Caco-2 (cell line): Measurements from ENCODE around the gene MUC13. TPM values are rescaled to one million over a fixed set of nuclear protein-coding genes. Genes with fewer than 3 reads are reported as not detected.

Experiments used
- BruUV-seq: library from RNA; stranded (reverse); fragments of 400-500 nt; replicated peaks from 2 replicates; lab custom pipeline; 2021; lab: Mats Ljungman, UMichigan
- CTCF ChIA-PET: fragments of 300-600 bp; sonication (Branson Sonifier 250); formaldehyde crosslinking; loops from one replicate; lab custom pipeline; 2022; ENCODE audit warnings: antibody characterized with exemption; lab: Charles Lee
- POLR2A ChIA-PET: fragments of 300-600 bp; sonication (Branson Sonifier 250); formaldehyde crosslinking; loops from one replicate; lab custom pipeline; 2022; ENCODE audit warnings: antibody characterized with exemption; lab: Charles Lee
- DNase-seq, 2 experiments: peaks; one replicate each; pipeline versions ENCODE4 v3.0.0 to v3.0.0-alpha.2; 2020 to 2022
- H3K27me3 ChIP-seq: replicated peaks from 2 replicates; pipeline ENCODE4 v1.6.0; 2011; ENCODE audit warnings: low read length; ENCODE audit not compliant: control insufficient read depth, insufficient read depth
- H3K36me3 ChIP-seq: 2 replicates; pipeline ENCODE4 v1.5.1; 2011; ENCODE audit warnings: low read length; ENCODE audit not compliant: control insufficient read depth, insufficient read depth
- H3K4me1 ChIP-seq: fragments of 250-450 bp; sonication (Bioruptor Pico); 2 replicates; pipeline ENCODE4 v1.5.1; 2020; ENCODE audit warnings: mild to moderate bottlenecking
- H3K4me3 ChIP-seq: 2 replicates; pipeline ENCODE4 v1.5.1; 2011; ENCODE audit warnings: low read depth, mild to moderate bottlenecking, control low read depth, low read length
- H3K9me3 ChIP-seq: fragments of 250-450 bp; sonication (Bioruptor Pico); 2 replicates; pipeline ENCODE4 v1.5.1; 2020; ENCODE audit warnings: mild to moderate bottlenecking, moderate library complexity
- H3K27ac Mint-ChIP-seq: one replicate; pipeline ENCODE4 v1.8.0; 2022; ENCODE audit warnings: mixed read lengths; ENCODE audit not compliant: unreplicated experiment
- H3K27me3 Mint-ChIP-seq: one replicate; pipeline ENCODE4 v1.8.0; 2022; ENCODE audit warnings: mixed read lengths; ENCODE audit not compliant: insufficient read depth, unreplicated experiment
- H3K36me3 Mint-ChIP-seq: one replicate; pipeline ENCODE4 v1.8.0; 2022; ENCODE audit warnings: mild to moderate bottlenecking, mixed read lengths; ENCODE audit not compliant: insufficient read depth, unreplicated experiment
- H3K4me1 Mint-ChIP-seq: one replicate; pipeline ENCODE4 v1.8.0; 2022; ENCODE audit warnings: low read depth, mixed read lengths; ENCODE audit not compliant: unreplicated experiment
- H3K4me3 Mint-ChIP-seq: one replicate; pipeline ENCODE4 v1.8.0; 2022; ENCODE audit warnings: mild to moderate bottlenecking, moderate library complexity, mixed read lengths; ENCODE audit not compliant: unreplicated experiment
- H3K9me3 Mint-ChIP-seq: one replicate; pipeline ENCODE4 v1.8.0; 2022; ENCODE audit warnings: mixed read lengths; ENCODE audit not compliant: unreplicated experiment
- intact Hi-C: fragments of 100-400 bp; cut with micrococcal nuclease; formaldehyde crosslinking; loops from one replicate; pipeline ENCODE4 v1.10.0; 2022; ENCODE audit not compliant: unreplicated experiment
- total RNA-seq: library from RNA; stranded (reverse); gene quantifications from 2 replicates; pipeline ENCODE4 v1.2.3, GENCODE V29; 2022
- TF ChIP-seq, protein P1 (sequence below), 2 experiments: fragments of 200-600 bp in 1 of 2; IDR thresholded peaks; 1 replicate in 1 of 2; 2 replicates in 1 of 2; pipeline versions ENCODE4 v1.5.1 to v1.8.0; 2011 to 2022; ENCODE audit warnings: antibody characterized with exemption in 1 of 2, control low read depth in 1 of 2, inconsistent platforms in 1 of 2, low read depth in 1 of 2, low read length in 1 of 2, mild to moderate bottlenecking in 1 of 2, moderate library complexity in 1 of 2; ENCODE audit not compliant: insufficient read depth in 1 of 2, severe bottlenecking in 1 of 2, unreplicated experiment in 1 of 2

MUC13 gene
- total RNA-seq, 1 experiment from 2014 or later: 3.5 TPM

DNA sequence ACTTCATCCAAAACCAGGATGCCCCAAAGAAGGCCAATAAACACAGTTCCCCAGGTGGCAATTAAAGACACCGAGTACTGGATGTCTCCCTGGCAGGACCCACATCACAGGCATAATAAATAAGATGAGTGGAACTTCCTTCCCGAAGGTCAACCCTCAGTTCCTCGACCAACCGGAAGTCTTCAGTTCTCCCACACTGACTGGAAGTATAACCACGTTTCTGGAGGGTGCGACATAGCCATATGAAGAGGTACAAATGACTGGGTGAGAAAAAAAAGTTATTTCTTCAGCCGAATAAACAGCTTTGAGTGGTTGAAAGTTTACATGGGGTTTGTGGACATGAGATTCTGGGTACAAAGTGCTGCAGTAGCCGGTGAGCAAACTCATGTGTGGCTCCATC is 34.6 kb upstream of the MUC13 start:
- H3K27me3 ChIP-seq: no peaks in the 10 kb centered on the region
- CTCF ChIA-PET: no interaction called here
- Mint-ChIP-seq H3K4me1 (no peaks in the 10 kb centered on the region), H3K9me3 (no peaks in the 10 kb centered on the region), H3K27me3 (no peaks in the 10 kb centered on the region), H3K27ac (no peak overlapping the region), H3K36me3 (peaks cover 70% of the 10 kb centered on the region), H3K4me3 (no peak overlapping the region)
- TSS peak; percentile 14 for BruUV-seq
- no peak for DNase-seq
- no peaks in the 10 kb centered on the region for H3K36me3 ChIP-seq
- peaks cover 20% of the 10 kb centered on the region for H3K4me1 ChIP-seq
- intact Hi-C loops: no loop called here
- no peaks in the 10 kb centered on the region for H3K9me3 ChIP-seq
- POLR2A ChIA-PET: no interaction called here
- TF ChIP-seq, protein P1, sequence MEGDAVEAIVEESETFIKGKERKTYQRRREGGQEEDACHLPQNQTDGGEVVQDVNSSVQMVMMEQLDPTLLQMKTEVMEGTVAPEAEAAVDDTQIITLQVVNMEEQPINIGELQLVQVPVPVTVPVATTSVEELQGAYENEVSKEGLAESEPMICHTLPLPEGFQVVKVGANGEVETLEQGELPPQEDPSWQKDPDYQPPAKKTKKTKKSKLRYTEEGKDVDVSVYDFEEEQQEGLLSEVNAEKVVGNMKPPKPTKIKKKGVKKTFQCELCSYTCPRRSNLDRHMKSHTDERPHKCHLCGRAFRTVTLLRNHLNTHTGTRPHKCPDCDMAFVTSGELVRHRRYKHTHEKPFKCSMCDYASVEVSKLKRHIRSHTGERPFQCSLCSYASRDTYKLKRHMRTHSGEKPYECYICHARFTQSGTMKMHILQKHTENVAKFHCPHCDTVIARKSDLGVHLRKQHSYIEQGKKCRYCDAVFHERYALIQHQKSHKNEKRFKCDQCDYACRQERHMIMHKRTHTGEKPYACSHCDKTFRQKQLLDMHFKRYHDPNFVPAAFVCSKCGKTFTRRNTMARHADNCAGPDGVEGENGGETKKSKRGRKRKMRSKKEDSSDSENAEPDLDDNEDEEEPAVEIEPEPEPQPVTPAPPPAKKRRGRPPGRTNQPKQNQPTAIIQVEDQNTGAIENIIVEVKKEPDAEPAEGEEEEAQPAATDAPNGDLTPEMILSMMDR (IDR thresholded peaks at IDR 0.05; ENCODE audit: insufficient read depth in 1 of 2, low read depth in 1 of 2, low read length in 1 of 2, severe bottlenecking in 1 of 2, unreplicated experiment in 1 of 2): no peak
- H3K4me3 ChIP-seq: no peak overlapping the region

DNA sequence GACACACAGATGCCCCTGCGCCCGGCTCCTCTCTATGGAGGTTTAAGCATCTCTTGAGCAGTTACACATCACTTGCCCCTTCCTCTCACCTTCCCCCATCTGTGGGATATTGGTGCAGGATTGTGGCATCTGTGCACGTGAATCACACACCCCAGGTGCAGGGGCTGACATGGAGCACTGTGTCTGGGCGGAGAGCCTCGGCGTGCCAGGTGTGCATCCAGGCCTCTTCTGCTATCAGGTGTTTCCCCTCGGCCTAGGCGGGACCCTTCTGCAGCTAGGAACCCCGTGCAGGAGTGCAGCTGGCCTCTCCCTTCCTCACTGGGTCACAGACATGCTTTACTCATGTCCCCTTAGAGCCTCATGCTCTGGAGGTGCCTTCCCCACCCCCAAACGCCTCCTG is 33.4 kb upstream of the MUC13 start:
- Mint-ChIP-seq H3K4me3 (no peak overlapping the region), H3K36me3 (peaks cover 60% of the 10 kb centered on the region), H3K27ac (no peak overlapping the region), H3K9me3 (no peaks in the 10 kb centered on the region), H3K27me3 (no peaks in the 10 kb centered on the region), H3K4me1 (no peaks in the 10 kb centered on the region)
- ChIA-PET POLR2A (no interaction called here), CTCF (no interaction called here)
- no peaks in the 10 kb centered on the region for H3K9me3 ChIP-seq
- H3K4me3 ChIP-seq: no peak overlapping the region
- H3K27me3 ChIP-seq: no peaks in the 10 kb centered on the region
- BruUV-seq: no TSS peak
- no peak for DNase-seq
- intact Hi-C loops: no loop called here
- TF ChIP-seq, protein P1 (IDR thresholded peaks at IDR 0.05; ENCODE audit: insufficient read depth in 1 of 2, low read depth in 1 of 2, low read length in 1 of 2, severe bottlenecking in 1 of 2, unreplicated experiment in 1 of 2): no peak
- no peaks in the 10 kb centered on the region for H3K36me3 ChIP-seq
- peaks cover 10% of the 10 kb centered on the region; the same call in 1 of the 2 replicates for H3K4me1 ChIP-seq

DNA sequence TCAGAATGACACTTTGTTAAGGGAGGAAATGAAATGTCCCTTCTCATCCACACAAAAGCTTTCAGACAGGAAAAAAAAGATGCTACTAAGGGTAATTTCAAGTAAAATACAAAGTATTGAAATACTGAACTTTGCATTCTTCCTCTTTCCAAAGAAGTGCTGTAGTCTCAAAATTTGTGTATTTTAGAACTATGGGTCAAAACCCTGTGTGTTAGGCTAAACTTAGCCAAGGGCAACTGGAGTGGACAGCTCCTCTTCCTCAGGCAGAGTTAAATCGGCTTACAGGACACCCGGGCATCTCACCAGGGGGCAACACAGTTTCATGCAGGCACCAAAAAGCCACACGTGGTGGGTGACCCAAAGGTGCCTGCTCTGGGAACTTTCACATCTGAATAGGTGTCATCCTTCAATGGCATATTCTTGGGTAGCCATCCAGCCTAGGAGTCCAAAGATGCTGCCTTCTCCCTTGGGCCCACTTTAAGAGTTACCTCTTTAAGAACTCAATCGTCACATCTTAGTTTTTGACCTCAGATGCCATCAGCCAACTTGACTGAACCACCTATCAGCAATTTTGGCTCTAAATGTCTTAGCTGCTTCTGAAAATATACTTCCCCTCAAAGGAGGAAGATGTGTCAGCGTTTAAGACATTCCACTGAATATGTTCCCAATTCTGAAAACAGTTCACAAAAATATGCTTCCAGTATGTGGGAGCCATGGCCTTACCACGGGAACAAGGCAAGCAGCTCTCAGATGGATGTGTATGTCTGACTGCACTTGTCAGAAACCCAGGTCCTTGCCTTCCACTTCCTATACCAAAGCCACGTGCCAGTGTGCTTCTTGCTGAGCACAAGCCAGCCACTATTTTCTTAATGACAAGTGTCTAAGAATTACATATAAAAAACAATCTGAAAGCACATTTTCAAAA is 32.2 kb upstream of the MUC13 start:
- no peak overlapping the region for H3K4me3 Mint-ChIP-seq
- no peaks in the 10 kb centered on the region for H3K27me3 Mint-ChIP-seq
- DNase-seq: no peak
- BruUV-seq: no TSS peak
- Histone ChIP-seq H3K4me3 (no peak overlapping the region), H3K9me3 (no peaks in the 10 kb centered on the region), H3K4me1 (peaks cover 1% of the 10 kb centered on the region; the same call in 1 of the 2 replicates), H3K27me3 (no peaks in the 10 kb centered on the region), H3K36me3 (no peaks in the 10 kb centered on the region)
- peaks cover 48% of the 10 kb centered on the region for H3K36me3 Mint-ChIP-seq
- no peaks in the 10 kb centered on the region for H3K4me1 Mint-ChIP-seq
- no peak overlapping the region for H3K27ac Mint-ChIP-seq
- intact Hi-C loops: no loop called here
- ChIA-PET POLR2A (no interaction called here), CTCF (no interaction called here)
- H3K9me3 Mint-ChIP-seq: no peaks in the 10 kb centered on the region
- TF ChIP-seq, protein P1 (IDR thresholded peaks at IDR 0.05; ENCODE audit: insufficient read depth in 1 of 2, low read depth in 1 of 2, low read length in 1 of 2, severe bottlenecking in 1 of 2, unreplicated experiment in 1 of 2): no peak
